Activated CD8-positive, alpha-beta memory T cell treated with anti-CD3 and anti-CD28 coated beads, Interleukin-2, amount 50 U/mL, for 1 hour (primary cell): ENCODE measurements around the gene MCAM.

Source experiments
- DNase-seq: peaks from one replicate; pipeline ENCODE4 v3.0.0-alpha.2; 2020; ENCODE audit errors: extremely low read depth

The MCAM gene, protein sequence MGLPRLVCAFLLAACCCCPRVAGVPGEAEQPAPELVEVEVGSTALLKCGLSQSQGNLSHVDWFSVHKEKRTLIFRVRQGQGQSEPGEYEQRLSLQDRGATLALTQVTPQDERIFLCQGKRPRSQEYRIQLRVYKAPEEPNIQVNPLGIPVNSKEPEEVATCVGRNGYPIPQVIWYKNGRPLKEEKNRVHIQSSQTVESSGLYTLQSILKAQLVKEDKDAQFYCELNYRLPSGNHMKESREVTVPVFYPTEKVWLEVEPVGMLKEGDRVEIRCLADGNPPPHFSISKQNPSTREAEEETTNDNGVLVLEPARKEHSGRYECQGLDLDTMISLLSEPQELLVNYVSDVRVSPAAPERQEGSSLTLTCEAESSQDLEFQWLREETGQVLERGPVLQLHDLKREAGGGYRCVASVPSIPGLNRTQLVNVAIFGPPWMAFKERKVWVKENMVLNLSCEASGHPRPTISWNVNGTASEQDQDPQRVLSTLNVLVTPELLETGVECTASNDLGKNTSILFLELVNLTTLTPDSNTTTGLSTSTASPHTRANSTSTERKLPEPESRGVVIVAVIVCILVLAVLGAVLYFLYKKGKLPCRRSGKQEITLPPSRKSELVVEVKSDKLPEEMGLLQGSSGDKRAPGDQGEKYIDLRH

DNA sequence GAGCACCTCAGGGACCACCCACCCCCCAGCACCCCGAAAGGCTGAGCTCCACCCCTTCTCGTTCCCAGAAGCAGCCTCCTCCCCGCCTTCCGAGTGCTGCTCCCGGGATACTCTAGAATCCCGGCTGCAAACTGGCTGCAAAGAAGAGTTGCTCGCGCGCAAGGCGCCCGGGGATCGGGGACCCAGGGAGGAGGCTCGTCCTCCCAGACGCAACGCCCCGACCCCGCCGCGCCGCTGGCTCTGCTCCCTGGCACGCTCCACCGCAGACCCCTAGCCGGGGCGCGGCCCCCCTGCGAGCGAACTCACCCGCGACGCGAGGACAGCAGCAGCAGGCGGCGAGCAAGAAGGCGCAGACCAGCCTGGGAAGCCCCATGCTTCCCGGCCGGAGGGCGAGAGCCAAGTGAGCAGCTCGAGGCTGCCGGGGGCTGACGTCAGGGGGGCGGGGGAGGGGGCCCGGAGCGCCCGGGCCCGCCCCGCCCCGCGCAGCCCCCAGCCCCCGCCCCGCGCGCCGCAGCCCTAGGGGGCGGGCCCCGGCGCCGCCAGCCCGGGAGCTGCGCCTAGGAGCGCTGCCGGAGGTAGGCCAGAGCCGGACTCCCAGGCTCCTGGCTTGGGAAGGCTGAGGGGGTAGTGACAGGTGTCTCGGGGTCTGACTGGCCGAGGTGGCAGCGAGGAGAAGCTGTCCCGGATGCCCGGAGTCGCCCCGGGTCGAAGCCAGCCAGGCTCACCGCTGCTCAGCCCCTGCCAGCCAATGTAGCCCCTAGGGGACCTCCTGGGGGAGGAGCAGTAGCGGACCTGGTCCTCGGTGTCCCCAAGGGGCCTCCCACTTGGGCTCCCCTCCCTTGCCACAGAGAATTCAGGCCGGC, at the start of gene MCAM:
Gene MCAM (minus strand): TSS at position 402 of the 863 bp plus-strand sequence. CDS start 29 bp downstream, at position 373.
- no peak for DNase-seq

DNA sequence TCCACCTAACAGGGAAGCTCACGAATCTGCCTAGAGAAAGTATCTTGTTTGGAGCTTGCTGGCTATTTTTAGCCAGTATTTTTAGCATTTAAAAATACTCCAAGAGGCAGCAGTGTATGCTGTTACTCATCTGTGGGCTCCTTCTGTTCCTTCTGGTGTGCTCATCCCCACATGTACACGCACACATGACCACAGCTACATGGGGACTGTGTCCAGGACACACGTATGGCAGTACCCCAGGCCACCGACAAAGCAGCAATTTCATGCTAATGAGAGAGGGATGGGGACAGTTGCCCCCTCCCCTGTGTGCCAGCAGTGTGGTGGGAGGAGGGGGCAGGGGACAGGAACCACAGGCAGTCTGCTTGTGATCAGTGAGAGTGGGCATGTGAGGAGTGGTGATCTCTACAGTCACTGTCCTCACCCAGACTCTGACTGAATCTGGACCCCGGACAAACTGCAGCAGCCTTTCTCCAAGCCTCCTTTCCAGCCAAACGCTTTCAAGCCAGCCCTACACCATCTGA, 48.2 kb upstream of the MCAM start:
- DNase-seq: no peak

DNA sequence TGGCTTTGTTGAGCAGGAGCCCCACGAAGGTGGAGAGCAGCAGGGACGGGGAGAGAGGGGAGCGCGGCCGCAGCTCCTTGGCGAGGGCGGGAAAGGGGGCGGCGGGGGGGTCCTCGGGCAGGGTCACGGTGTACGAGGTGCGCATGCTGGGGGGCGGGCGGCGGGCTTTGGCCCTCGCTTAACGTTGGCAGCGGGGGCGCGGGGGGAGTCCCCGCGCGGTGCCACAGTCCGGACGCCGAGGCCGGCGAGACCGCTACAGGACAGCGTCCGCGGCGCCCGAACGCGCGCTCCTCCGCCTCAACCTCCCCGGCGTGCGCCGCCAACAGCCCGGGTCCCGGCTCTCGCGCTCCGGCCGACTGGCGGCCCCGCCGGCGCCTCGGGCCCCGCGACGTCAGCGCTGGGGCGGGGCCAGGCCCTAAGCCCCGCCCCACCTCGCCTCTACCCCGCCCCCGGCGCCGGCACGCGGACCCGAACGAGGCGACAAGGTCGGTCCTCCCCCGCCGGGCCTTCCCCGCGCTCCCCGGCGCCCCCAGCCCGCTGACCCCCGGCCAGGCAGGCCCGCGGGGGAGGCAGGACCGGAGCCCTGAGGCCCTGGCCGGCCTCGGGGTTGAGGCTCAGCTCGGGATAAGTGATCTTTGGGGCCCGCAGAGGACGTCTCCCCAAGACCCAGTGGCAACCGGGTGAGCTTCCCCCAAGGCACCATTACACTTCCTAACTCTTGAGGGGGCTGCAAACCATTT, 47.1 kb upstream of the MCAM start:
- DNase-seq: no peak

DNA sequence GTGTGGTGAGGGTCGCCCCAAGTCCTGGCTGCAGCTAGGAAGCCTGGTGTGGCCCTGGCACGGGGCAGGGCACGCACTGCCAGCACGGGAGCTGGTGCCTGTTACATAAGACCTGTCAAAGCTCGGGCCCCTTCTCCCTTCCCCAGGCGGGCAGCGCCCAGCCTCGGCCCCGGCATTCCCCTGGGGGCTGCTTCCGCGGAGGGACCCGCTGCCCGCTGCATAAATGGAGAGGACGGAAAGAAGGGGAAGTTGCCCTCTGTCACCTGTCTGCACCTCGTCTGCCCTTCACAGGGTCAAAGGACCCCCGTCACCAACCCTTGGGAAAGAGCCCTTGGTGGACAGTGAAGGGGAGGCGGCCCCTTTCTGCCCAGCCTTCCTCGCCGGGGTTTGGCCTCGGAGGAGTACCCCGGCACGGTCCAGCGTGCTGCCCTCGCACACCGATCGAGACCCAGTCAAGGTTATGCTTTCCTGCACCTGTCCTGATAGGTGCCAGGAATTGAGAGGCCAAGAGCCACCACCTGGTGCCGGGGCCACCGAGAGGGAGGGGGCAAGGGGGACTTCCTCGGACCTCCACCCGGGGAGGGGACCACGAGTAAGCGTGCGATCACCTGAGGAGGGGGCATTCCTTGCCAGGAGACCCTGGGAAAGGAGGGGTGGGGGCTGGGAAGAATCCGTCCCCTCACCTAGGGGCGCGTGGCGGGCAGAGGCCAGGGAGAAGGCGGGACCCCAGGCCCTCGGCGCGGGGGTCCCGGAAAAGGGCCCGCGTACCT, 46.3 kb upstream of the MCAM start:
- no peak for DNase-seq

DNA sequence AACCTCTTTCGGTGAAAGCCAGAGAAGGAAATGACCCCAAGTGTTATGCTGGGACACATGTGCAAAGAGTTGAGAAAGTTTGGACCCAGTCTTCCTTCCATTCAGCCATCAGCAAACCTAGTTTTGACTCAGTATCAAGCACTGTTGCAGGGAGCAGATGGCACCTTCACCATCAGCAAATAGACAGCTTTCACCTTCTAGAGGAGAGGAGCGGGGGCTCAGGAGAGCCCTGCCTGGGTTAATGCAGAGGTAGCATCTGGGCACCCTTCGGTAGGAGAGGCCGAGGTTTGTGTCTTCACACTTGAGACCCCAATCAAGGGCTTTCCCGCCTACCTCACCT, 45.8 kb upstream of the MCAM start:
- no peak for DNase-seq

DNA sequence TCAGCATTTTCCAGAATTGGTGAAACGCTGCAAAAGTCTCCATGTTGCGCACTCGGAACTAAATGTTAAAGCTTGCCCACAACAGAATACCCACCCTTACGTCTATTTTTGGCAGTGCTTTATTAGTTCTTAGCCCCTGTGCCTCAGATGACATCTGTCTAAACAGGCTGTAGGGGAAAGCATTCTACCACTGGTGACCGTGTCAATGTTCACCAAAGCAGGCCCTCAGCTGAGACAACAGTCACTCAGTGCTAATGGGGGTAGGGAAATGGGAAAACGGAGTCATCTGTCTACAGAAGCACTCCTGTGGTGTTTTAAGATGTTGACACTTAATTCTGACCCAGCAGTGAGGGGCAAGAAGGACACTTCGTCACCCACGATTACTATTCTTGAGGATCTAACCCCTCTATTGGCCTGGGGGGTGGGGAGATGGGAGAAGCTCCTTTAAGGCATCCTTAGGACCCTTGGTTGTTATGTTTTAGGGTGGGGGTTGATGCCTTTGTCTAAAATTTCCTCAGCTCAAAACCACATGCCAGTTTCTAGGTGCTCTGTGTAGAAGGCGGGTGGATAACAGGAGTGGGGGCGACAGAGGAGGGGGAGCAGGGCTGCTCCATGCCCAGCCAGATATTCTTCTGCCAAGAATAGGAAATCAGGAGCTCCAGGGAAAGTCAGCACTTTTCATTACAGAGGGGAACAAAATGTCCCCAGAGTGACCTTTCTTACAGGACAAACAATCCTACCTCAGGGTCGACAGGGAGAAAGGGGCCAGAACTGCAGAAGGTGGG, 45.2 kb upstream of the MCAM start:
- no peak for DNase-seq

DNA sequence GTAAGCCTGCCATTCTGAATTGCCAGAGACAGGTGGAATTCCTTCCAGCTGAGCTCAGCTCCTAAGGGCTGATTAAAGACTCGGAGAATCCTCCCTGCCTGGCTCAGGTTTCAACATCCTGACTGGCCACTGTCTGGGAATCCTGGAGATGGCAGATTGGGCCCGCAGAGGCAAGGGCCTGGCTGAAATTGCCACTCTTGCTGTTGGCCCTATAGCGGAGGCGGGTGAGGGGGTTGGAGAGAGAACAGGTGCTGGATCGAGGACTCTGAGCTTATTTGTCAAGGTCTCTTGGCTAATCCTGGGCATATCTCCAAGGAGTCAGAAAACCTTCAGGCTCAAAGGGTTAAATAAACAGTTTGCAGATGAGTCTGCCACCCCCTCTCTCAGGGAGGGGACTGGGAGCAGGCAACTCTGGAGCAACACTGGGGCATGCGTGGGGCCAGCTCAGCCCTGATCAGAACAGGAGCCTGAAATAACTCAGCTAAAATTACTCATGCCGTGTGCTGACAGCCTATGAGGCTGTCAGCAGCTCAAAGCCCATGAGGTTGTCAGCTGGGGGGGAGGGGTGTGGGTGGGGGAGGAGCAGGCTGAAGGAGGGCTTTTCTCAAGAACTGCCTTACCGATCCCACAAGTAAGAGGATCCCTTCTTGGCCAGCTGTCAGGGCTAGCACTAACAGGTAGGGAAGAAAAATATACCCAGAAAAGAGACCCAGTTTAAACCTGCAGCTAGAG, 44.3 kb upstream of the MCAM start:
- DNase-seq: no peak

DNA sequence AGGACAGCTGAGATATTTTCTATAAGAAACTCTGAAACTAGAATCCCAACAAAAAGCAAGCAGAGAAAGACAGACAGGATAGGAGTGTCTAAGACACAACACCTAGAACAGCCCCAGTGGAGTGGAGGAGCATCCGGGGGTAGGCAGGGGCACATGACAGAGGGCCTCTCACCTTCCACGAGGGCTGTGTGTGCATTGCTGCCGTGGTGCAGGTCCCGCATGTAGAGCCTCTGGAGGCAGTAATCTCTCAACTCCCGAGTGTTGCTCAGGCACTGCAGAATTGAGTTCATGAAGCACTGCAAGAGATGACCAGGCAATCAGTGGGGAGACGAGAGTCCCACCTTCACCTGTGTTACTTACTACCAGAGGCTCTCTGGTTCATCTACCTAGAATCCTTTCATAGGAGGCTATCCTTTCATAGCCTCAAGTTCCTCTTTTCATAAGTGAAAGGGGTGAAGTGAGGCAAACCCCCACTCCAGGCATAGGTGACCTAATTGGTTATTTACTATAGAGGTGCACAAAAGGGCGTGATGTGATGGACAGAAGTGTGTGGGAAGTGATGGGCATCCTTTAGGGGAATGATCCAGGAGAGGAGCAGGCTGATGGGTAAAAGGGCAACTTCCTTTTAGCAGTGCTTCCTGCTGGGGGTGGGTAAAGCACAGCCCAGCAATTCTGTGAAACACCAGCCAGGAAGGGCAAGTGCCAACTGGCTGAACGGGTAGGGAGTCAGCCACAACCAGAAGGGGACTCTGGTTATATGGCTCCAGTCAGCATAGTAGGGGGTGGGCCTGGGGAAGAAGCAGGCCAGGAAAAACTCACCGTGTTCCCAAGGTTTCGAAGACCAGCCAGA, 42.7 kb upstream of the MCAM start:
- DNase-seq: no peak

DNA sequence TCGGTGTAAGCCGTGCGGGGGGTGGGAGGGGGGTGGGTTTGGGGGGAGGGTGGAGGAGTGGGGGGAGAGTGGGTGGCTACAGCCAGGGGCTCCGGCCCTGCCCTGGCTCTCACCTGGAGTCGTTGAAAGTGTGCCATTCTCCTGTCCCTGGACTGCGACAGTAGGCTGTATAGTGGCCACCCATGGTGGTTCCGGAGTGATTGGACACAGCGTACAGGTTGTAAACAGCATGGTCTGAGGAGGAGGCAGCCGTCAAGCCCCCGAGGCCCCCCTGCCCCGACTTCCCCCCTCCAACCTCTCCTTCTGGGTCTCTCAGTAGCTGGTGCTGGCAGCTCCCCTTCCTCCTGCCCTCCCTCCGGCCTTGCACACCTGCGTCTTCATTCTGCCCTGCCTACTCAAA, 40.1 kb upstream of the MCAM start:
- DNase-seq: no peak

DNA sequence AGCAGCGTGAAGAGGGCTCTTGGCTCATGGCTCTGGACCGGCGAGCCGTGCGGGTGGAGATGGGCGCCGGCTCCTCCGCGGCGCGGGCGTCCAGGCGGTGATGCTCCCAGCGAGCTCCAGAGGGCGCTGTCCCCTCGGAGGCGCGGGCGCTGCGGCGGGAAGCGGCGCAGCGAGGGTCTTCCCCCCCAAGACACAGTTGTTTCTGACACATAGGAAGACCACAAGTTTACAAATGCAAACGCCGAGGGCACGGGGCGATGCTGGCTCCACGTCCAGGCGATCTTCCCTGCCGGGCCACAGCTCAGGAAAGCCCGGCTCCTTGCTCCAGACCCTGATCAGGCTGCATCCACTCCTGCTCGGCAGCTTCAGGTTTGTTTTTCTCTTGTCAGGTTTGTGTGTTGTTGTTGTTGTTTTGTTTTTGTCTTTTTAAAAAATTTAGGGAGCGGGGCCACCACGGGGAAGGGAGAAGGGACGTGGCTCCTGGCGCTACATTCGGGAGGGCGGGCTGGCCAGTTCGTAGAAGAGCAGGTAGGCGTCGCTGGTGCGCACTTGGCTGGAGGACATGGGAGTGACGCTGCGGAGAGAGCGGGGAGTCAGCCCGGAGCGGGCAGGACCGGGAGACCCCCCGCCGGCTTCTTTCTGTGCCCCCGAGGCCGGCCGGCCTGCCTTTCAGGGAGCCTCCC, 39.6 kb upstream of the MCAM start:
- DNase-seq: no peak

DNA sequence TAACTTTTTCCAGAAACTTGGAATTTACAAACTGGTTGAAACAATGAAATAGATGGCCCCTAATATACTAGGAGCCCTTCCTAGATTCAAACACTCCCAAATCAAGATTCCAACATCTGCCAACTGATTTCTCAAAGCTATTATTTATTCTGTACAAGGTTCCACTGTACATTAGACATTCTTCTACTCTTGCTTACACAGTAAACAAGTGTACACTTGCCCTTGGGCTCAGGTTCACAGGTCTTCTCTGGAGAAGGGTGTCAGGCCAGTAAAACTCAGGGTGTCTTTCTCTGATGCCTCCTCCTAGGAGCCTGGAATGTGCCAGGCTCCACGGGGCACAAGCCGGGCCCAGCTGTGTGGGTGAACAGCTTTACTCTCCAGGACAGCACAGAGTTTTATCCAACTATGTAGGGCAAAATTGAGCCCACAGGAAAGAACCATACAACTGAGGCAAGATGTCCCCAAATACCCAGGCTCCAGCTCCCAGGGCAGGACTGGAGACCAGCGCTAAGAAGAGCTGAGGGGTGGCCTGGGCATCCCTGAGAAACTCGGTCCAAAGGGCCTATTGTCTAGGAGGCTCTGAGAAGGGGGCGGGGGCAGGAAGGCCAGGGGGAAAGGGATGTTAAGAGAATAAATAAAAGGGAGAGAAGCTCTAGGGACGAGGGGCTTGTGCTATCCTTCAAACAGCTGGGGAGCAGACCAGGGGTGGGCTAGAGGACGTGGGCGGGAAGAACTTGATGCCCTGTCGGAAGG, 38.3 kb upstream of the MCAM start:
- DNase-seq: no peak

DNA sequence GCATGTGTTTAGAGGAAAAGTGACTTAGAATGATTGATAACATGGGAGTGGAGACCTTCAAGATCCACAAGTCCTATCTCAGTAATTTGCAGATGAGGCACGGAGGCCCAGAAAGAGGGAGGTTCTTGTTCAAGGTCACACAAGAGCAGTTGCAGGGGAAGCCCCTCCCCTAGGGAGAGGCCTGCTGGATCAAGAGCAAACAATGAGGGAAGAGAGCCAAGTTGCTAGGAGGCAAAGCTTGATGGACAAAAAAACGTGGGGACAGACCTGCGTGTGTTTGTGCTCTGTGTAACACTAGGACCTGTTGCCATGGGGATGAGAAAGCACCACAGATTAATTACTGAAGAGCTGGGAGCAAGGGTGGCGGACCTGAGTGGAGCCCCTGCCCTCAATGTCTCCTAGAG, 35.9 kb upstream of the MCAM start:
- DNase-seq: no peak

DNA sequence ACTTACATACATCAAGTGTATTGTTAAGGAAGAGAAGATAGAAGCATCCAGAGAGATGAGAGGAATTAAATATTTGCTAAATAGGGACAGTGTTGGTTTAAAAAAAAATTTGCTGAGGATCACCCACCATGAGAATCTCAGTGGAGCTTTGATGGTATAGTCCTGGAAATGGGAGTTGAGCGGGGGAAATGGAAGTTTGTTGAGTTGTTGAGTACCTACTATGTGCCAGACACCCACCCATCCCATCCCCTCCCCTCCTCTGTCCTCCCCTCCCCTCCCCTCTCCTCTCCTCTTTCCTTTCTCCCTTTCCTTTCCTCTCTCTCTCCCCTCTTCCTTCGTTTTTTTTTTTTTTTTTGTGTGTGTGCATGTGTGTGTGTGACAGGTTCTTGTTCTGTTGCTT, 34.3 kb upstream of the MCAM start:
- DNase-seq: no peak

DNA sequence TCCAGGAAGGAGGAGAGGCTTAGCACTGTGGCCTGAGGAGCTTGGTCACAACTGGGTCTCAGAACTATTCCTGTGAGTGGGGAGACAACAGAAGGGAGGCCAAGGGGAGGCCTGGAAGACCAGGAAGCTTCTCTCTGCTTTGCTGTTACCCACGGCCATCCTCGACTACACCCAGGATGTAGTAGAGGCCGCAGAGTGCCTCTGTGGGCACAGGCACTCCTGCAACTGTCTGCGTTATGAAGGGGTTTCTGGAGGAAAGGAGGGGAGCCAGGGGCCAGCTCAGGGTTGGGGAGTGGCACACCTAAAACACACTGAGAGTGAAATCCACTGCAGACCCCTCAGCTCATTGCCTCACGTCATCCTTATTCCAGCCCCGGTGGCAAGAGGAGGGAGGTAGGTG, 33.4 kb upstream of the MCAM start:
- DNase-seq: no peak

DNA sequence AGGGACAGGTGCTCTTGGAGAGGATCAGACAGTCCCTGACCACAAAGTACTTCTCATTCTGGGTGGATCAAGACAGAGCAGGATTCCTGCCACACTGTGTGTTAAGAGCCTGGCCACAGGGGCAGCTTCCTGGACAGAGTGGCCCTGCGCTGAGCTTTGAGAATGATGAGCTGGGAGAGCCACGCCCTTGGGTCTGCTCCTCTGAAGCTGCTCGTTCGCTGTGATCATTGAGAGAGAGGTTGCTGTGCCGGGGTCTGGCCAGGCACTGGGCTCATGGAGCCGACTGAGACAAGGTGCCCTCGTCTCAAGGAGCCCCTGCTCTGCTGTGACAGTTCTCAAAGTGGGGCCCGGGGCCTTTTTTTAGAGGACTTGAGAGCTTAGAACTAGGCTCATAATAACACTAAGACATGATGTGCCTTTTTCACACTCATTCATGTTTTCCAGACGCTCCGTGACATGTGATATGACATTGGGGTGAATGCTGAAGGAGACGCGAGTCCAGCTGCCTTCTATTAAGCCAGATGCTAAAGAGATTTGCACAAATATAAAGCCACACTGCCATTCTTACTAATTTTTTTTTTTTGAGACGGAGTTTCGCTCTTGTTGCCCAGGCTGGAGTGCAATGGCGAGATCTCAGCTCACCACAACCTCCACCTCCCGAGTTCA, 31.1 kb upstream of the MCAM start:
- DNase-seq: no peak

DNA sequence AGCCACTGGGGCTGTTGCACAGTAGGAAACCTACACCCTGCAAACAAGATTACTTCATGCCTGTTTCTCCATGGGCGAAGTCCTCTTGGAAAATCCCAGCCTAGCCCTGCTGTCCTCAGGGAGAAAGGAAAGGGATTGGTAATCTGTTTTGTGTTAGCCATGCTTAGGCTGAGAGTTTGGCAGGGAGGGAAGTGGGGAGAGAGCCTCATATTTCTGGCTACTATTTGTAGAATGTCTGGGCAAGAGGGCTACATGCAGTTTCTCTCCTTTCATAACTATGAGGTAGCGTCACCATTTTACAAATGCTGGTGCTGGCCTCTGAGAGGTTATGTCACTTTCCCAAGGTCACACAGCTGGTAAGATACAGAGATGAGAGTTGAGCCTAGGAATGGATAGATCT, 30.3 kb upstream of the MCAM start:
- no peak for DNase-seq

DNA sequence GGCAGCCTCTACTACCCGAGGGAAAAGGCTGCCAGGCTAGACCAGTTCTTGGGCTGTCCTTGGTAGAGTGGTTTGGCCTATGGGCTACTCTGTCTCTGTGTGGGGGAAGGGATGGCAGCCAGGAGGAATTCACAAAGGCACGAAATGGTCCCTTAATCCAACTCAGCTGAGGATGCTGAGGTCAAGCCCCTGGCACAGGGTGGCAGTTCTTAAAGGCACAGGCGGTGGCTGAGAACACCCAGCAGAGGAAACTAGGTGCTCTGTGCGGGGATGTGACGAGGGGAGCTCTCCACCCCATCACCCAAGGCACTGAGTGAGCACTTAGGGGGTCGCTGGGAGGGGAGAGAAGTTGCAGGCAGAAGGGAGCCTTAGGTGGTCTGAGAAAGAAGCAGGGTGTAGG, 29.7 kb upstream of the MCAM start, which contains the start of gene MFRP:
Gene MFRP (minus strand): TSS at position 101 of the 400 bp plus-strand sequence. CDS start 192 bp downstream, outside the sequence.
- DNase-seq: no peak
